Renal pelvis (tissue), 4 donors: ENCODE data around the gene APOL3. TPM values are rescaled to one million over a fixed set of nuclear protein-coding genes. Genes with fewer than 3 reads are reported as not detected.
"Not testable (repeated sequence)": the region's sequence is repeated elsewhere in the genome, so short reads cannot be mapped to it uniquely, and the experiment has no call there.

ENCODE experiments used
- DNase-seq: peaks from one replicate; pipeline ENCODE4 v3.0.0-alpha.2; 2013
- polyA plus RNA-seq, 3 donors: library from polyadenylated mRNA; unstranded; fragments of 120-200 nt; gene quantifications; one replicate each; pipeline ENCODE4 v1.2.1, GENCODE V29; 2013; ENCODE audit not compliant: insufficient read length in 3 of 3

The APOL3 gene
- polyA plus RNA-seq, 3 donors = 13.1 to 16.7 (median 15.9) TPM

GRCh38 chr22:36163497-36163896 lies 2.9 kb upstream of the APOL3 start:
- DNase-seq = no peak

- DNase-seq = no peak
Measured at GRCh38 chr22:36162127-36163034, 1.8 kb upstream of the APOL3 start.

- DNase-seq = not testable (repeated sequence)
Measured at GRCh38 chr22:36161793-36162126, 1.2 kb upstream of the APOL3 start.

- peak; percentile 64 for DNase-seq
Measured at GRCh38 chr22:36156515-36157419, 3.8 kb downstream of the APOL3 start.

- DNase-seq = no peak
Measured at GRCh38 chr22:36156119-36156514, 4.4 kb downstream of the APOL3 start.

- peak; percentile 43 for DNase-seq
Measured at GRCh38 chr22:36155702-36156101, 4.9 kb downstream of the APOL3 start.

- no peak for DNase-seq
Measured at GRCh38 chr22:36154423-36154945, 6.1 kb downstream of the APOL3 start.

- DNase-seq = no peak
Measured at GRCh38 chr22:36153501-36154422, 6.8 kb downstream of the APOL3 start.

GRCh38 chr22:36152821-36153220 lies 7.7 kb downstream of the APOL3 start:
- not testable (repeated sequence) for DNase-seq

- DNase-seq = no peak
Measured at GRCh38 chr22:36152088-36152487, 8.5 kb downstream of the APOL3 start.

GRCh38 chr22:36151006-36151595 lies 9.5 kb downstream of the APOL3 start:
- no peak for DNase-seq

- DNase-seq = no peak
Measured at GRCh38 chr22:36149441-36149840, 11.1 kb downstream of the APOL3 start.

- DNase-seq = no peak
Measured at GRCh38 chr22:36148411-36148810, 12.1 kb downstream of the APOL3 start.

GRCh38 chr22:36147196-36147791 lies 13.3 kb downstream of the APOL3 start:
- no peak for DNase-seq

- no peak for DNase-seq
Measured at GRCh38 chr22:36145881-36146280, 14.7 kb downstream of the APOL3 start.

- peak; percentile 75 for DNase-seq
Measured at GRCh38 chr22:36144886-36145541, 15.5 kb downstream of the APOL3 start.

- DNase-seq = no peak
Measured at GRCh38 chr22:36143956-36144355, 16.6 kb downstream of the APOL3 start.

GRCh38 chr22:36143066-36143815 lies 17.3 kb downstream of the APOL3 start:
- DNase-seq = no peak

GRCh38 chr22:36141481-36141880 lies 19.1 kb downstream of the APOL3 start:
- DNase-seq = no peak
